Measurements from ENCODE around the gene PCBP3.
"Not testable (repeated sequence)": the region's sequence is repeated elsewhere in the genome, so short reads cannot be mapped to it uniquely, and the experiment has no call there.

Gene PCBP3

DNA sequence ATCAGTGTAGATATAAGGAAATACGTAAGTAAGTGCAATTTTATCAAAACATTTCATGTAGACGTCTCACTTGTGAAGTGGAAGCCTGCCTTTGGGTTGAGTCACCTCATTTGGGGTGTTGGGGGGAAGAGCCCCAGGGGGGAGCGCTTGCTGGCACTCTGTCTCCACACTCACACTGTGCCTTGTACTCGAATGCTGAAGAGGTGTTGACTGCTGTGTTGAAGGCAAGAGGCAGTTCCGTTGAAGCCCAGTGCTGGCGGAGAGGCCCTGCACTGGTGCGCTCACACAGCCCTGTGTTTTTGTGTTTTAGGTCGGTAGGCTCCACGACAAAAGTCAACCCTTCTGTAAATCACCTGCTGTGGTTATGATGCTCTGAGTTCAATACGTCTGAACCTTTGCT, 206.1 kb downstream of the PCBP3 start:
- DNase-seq = no peak

- DNase-seq = no peak
Measured at GRCh38 chr21:45850181-45850580, 206.7 kb downstream of the PCBP3 start.

DNA sequence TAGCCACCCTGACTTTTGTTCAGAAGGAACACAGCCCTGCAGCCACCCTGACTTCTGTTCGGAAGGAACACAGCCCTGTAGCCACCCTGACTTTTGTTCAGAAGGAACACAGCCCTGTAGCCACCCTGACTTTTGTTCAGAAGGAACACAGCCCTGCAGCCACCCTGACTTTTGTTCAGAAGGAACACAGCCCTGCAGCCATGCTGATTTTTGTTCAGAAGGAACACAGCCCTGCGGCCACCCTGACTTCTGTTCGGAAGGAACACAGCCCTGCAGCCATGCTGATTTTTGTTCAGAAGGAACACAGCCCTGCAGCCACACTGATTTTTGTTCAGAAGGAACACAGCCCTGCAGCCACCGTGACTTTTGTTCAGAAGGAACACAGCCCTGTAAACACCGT, 208.9 kb downstream of the PCBP3 start:
- not testable (repeated sequence) for DNase-seq

DNA sequence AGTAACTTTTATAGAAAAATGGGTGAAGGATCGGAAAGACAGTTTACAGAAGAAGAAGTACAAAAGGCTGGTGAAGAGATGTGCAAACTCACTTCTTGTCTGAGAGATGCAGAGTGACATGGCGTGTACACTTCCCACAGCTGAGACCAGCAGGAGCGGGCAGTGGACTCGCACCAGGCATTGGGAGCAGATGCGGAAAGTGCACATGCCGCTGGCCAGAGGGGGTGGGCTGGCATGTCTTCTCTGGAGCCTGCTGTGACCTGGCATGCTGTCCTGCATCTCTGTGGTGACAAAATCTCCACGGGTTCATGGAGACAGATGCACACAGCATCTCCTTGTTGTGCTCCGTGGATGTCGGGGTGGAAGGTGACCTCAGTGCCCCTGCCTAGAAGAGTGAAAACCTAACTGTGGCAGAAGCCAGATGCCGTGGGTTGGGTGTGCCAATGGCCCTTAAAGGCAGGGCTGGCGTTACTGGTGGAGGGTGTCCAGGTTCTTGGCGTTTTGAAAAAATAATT, 209.4 kb downstream of the PCBP3 start:
- DNase-seq = no peak

- no peak for DNase-seq
Measured at GRCh38 chr21:45853703-45854342, 210.3 kb downstream of the PCBP3 start.

GRCh38 chr21:45854690-45855247, 211.2 kb downstream of the PCBP3 start:
- DNase-seq = no peak

GRCh38 chr21:45855248-45855811, 211.8 kb downstream of the PCBP3 start:
- DNase-seq = no peak

DNA sequence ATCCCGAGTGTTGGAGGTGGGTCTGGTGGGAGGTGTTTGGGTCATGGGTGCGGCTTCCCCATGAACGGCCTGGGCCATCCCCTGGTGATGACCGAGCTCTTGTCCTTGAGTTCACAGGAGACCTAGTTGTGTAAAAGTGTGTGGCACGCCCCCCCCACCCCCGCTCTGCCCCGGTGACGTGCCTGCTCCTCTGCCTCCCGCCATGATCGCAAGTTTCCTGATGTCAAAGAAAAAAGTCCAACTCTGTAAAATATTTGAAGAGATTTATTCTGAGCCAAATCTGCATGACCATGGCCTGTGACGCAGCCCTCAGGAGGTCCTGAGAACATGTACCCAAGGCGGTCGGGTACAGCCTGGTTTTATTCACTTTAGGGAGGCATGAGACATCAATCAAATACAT, 212.9 kb downstream of the PCBP3 start:
- DNase-seq = no peak

DNA sequence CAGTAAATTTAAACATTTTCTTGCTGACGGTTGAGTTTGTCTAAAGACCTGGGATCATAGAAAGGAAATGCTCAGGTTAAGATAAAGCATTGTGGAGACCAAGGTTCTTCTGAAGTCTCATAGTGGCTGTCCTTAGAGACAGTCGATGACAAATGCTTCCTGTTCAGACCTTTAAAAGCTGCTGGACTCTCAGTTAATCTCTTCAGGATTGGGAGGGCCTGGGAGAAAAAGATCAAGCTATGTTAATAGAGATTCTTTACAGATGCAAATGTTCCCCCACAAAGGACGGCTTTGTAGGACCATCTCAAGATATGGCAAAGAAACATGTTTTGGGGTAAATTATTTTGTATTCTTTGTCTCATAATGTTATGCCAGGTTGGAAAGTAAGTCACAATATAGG, 213.4 kb downstream of the PCBP3 start:
- no peak for DNase-seq

GRCh38 chr21:45857761-45858160, 214.2 kb downstream of the PCBP3 start:
- no peak for DNase-seq

DNA sequence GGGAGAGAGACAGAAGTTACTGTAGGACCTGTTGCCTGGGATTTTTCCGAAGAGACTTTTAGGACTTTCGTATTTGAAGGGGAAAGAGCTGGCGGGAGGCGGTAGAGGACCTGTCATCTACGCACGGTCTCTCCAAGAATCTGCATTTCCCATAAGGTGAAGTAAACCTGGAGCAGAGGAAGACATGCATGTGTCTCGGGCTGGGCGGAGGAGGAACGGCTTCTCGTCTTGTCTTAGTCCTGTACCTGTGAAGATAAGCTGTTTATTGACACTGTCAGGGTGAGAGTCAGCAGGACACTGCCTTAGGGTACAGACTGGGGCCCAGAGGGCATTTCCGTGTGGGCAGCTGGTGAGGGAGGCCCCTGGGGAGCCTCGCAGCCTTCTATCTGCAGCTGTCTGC, 214.7 kb downstream of the PCBP3 start:
- DNase-seq = no peak

GRCh38 chr21:45859041-45859761, 215.7 kb downstream of the PCBP3 start:
- no peak for DNase-seq

- no peak for DNase-seq
Measured at GRCh38 chr21:45859762-45860357, 216.3 kb downstream of the PCBP3 start.

DNA sequence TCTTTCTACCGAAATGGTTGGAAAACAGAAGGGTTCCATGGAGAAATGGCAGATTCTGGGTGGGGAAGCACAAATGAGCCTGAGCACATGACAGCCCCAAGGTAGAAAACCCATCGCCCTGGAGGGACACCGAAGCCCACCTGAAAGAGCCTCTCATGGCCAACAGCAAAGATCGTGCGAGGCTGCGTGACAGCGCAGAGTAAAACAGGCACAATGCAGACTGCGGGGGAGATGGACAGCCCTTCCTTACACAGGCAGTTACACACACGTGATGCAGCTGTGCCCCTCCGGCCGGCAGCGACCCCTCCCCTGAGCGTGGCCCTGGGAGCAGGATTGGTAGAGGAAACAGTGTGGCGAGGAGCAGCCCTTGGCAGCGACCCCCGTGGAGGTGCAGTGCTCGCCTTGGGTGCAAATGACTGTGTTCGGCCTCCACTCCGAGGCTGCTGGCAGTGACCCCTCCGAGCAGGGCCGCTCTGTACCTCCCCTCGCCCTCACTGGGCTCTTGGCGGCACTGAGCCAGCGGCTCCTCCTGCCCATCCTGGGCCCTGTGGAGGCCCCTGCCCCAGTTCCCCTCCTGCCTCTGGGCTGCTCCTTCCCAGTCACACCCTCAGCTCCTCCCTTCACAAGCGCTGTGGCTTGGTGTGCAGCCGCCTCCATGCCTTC, 217.1 kb downstream of the PCBP3 start:
- no peak for DNase-seq

GRCh38 chr21:45861156-45861870, 217.8 kb downstream of the PCBP3 start:
- no peak for DNase-seq

GRCh38 chr21:45862543-45863207, 219.2 kb downstream of the PCBP3 start:
- DNase-seq = no peak

GRCh38 chr21:45863267-45863666, 219.7 kb downstream of the PCBP3 start:
- no peak for DNase-seq

DNA sequence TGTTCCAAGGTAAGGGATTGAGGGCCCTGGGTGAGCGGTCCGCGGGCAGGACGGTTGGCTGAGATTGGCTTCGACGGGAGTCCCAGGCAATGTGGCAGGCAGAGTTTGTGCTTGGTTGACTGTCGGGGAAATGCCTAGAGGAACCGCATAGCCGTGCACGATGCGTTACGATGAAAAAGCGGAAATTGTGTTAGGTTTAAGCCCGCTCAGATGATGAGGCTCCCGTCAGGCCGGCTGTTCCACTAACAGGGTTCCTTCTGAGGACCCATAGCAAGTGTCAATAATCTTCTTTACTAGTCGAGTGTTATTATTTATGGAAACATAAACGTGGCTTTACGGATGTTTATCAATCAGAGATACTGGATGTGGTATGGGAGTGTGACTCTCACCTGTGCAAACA, 220.2 kb downstream of the PCBP3 start:
- no peak for DNase-seq

- DNase-seq = no peak
Measured at GRCh38 chr21:45864436-45864835, 220.9 kb downstream of the PCBP3 start.

GRCh38 chr21:45865106-45865835, 221.7 kb downstream of the PCBP3 start:
- DNase-seq = no peak

GRCh38 chr21:45866551-45866950, 223.0 kb downstream of the PCBP3 start:
- no peak for DNase-seq

Data from NCI-H774 (cell line).